Fibroblast of mammary gland (primary cell): ENCODE measurements around the gene LIPT1.

Experiments
- DNase-seq: peaks from one replicate; pipeline ENCODE4 v3.0.0-alpha.2; 2010; ENCODE audit warnings: low read depth
- H3K4me3 ChIP-seq: 2 replicates; pipeline ENCODE4 v1.5.1; 2011; ENCODE audit warnings: low read depth, mild to moderate bottlenecking, low read length, moderate library complexity; ENCODE audit not compliant: control insufficient read depth
- TF ChIP-seq, protein P1 (sequence below): conservative IDR thresholded peaks from 2 replicates; pipeline ENCODE4 v1.5.1; 2011; ENCODE audit warnings: low read depth, low read length, inconsistent platforms; ENCODE audit not compliant: control insufficient read depth, insufficient read depth

The LIPT1 gene

GRCh38 chr2:99153921-99154604 lies 704 bp upstream of the LIPT1 start:
- H3K4me3 ChIP-seq: peak overlapping the region; percentile 91
- DNase-seq: peak; percentile 24
- TF ChIP-seq, protein P1, sequence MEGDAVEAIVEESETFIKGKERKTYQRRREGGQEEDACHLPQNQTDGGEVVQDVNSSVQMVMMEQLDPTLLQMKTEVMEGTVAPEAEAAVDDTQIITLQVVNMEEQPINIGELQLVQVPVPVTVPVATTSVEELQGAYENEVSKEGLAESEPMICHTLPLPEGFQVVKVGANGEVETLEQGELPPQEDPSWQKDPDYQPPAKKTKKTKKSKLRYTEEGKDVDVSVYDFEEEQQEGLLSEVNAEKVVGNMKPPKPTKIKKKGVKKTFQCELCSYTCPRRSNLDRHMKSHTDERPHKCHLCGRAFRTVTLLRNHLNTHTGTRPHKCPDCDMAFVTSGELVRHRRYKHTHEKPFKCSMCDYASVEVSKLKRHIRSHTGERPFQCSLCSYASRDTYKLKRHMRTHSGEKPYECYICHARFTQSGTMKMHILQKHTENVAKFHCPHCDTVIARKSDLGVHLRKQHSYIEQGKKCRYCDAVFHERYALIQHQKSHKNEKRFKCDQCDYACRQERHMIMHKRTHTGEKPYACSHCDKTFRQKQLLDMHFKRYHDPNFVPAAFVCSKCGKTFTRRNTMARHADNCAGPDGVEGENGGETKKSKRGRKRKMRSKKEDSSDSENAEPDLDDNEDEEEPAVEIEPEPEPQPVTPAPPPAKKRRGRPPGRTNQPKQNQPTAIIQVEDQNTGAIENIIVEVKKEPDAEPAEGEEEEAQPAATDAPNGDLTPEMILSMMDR: no peak

GRCh38 chr2:99156891-99157290 lies 2.1 kb downstream of the LIPT1 start:
- TF ChIP-seq, protein P1: no peak
- no peak for DNase-seq
- no peak overlapping the region for H3K4me3 ChIP-seq

GRCh38 chr2:99158599-99158998 lies 3.8 kb downstream of the LIPT1 start:
- DNase-seq: no peak
- TF ChIP-seq, protein P1: no peak
- no peak overlapping the region for H3K4me3 ChIP-seq

GRCh38 chr2:99159594-99159993 lies 4.8 kb downstream of the LIPT1 start:
- TF ChIP-seq, protein P1: no peak
- no peak overlapping the region for H3K4me3 ChIP-seq
- no peak for DNase-seq

DNA sequence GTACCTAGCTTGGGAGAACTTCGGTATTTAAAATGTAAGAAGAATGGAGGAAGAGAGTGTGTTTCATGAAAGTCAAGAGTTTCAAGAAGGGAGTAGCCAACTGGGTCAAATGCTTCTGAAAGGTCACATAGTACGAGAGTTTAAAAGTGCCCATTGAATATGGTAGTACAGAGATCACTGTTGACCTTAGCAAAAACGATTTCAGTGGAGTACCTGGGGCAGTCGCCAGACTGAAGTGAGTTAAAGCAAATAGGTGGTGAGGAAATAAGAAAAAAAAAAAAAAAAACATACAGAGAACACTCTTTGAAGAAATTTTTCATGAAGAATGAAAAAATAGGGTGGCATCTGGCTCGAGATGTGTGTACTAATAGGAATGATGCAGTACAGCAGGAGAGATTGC lies 11.5 kb downstream of the LIPT1 start:
- no peak for DNase-seq
- TF ChIP-seq, protein P1: no peak
- no peak overlapping the region for H3K4me3 ChIP-seq

DNA sequence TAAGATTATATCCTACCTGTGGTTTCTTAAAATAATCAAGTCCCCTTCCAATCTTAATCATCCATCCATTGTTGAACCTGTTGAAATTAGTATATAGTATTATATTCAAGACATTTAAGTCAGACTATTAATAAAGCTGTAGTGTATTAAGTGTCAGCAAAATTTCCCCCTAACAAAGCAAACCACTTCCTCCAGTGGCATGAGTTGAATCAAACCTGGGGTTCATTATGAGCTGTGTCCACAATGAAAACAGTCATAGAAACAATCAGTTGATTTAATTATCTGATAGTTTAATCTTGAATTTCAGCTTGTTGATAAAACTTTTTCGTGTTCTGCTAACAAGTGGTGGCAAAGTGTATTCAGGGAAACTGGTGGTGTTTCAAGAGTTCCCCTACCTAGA lies 14.8 kb downstream of the LIPT1 start:
- no peak for DNase-seq
- TF ChIP-seq, protein P1: no peak
- no peak overlapping the region for H3K4me3 ChIP-seq
